ENCODE measurements around the gene LIPA.

DNA sequence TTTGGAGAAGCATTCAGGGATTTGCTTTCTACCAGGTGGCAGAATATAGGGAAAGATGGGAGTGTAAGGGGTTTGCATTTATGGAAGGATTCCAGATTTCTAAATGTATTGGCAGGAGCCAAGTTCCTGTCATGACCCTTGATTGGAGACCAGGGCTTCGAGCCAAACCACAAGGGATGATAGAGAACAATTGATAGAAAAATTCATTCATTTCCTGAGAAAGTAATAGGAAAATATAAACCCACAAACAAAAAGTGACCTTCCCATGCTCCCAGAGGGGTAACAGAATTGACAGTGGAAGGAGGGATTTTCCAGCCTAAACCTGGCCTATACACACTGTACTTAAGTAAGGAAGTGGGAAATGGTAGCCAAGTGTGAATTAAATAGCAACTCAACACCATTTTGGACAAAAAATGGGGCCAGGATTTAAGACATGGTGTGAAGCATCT is 27.9 kb upstream of the LIPA start:
- TF ChIP-seq, protein P1, sequence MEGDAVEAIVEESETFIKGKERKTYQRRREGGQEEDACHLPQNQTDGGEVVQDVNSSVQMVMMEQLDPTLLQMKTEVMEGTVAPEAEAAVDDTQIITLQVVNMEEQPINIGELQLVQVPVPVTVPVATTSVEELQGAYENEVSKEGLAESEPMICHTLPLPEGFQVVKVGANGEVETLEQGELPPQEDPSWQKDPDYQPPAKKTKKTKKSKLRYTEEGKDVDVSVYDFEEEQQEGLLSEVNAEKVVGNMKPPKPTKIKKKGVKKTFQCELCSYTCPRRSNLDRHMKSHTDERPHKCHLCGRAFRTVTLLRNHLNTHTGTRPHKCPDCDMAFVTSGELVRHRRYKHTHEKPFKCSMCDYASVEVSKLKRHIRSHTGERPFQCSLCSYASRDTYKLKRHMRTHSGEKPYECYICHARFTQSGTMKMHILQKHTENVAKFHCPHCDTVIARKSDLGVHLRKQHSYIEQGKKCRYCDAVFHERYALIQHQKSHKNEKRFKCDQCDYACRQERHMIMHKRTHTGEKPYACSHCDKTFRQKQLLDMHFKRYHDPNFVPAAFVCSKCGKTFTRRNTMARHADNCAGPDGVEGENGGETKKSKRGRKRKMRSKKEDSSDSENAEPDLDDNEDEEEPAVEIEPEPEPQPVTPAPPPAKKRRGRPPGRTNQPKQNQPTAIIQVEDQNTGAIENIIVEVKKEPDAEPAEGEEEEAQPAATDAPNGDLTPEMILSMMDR (conservative IDR thresholded peaks at IDR 0.05; ENCODE audit: low read depth, low read length): no peak
- no peak for TF ChIP-seq EZH2 (IDR thresholded peaks at IDR 0.05; ENCODE audit: borderline replicate concordance, low read depth, low read length, poor library complexity, severe bottlenecking)

Data from A673 (cell line).